Measurements from ENCODE around the gene MESP1. TPM values are rescaled to one million over a fixed set of nuclear protein-coding genes. Genes with fewer than 3 reads are reported as not detected.
A peak's percentile ranks its signal among the peaks of the same experiment; 100 is the strongest.

Gene MESP1
- total and polyA plus RNA-seq, 2 of the 13 experiments (the other 11 are each of a cell fraction or from before 2014, with no cell fraction given) = not detected

GRCh38 chr15:89776274-89777072 lies 25.4 kb upstream of the MESP1 start, which contains the start of gene MESP2 (continued):
- TF ChIP-seq HINFP (CRISPR knock-in tag; IDR thresholded peaks at IDR 0.05; ENCODE audit: low read depth) (peak; percentile 82; the same call in 1 of the 2 replicates), ZNF800 (CRISPR knock-in tag; IDR thresholded peaks at IDR 0.05) (peak; percentile 88; the same call in 1 of the 2 replicates), YEATS4 (CRISPR knock-in tag; IDR thresholded peaks at IDR 0.05; ENCODE audit: borderline replicate concordance) (no peak), ZSCAN20 (CRISPR knock-in tag; IDR thresholded peaks at IDR 0.05; ENCODE audit: borderline replicate concordance) (no peak), THAP11 (CRISPR knock-in tag; IDR thresholded peaks at IDR 0.05) (peak; percentile 32; the same call in 1 of the 2 replicates), SNAPC2 (CRISPR knock-in tag; IDR thresholded peaks at IDR 0.05) (no peak), ISX (CRISPR knock-in tag; conservative IDR thresholded peaks at IDR 0.05) (no peak), ZNF501 (CRISPR knock-in tag; IDR thresholded peaks at IDR 0.05) (peak; percentile 57; the same call in 1 of the 2 replicates), TRAFD1 (CRISPR knock-in tag; IDR thresholded peaks at IDR 0.05; ENCODE audit: borderline replicate concordance) (no peak), HHEX (CRISPR knock-in tag; IDR thresholded peaks at IDR 0.05) (no peak), ZNF772 (CRISPR knock-in tag; IDR thresholded peaks at IDR 0.05) (peak; percentile 76; the same call in 1 of the 2 replicates), JDP2 (CRISPR knock-in tag; IDR thresholded peaks at IDR 0.05; ENCODE audit: borderline replicate concordance) (no peak), ZNF432 (CRISPR knock-in tag; IDR thresholded peaks at IDR 0.05; ENCODE audit: borderline replicate concordance) (no peak), RFX1 (IDR thresholded peaks at IDR 0.05) (no peak), SPEN (CRISPR knock-in tag; IDR thresholded peaks at IDR 0.05; ENCODE audit: low read depth) (peak; percentile 88), GPN1 (CRISPR knock-in tag; IDR thresholded peaks at IDR 0.05; ENCODE audit: borderline replicate concordance) (no peak), RNF2 (conservative IDR thresholded peaks at IDR 0.05; ENCODE audit: low read depth) (peak; percentile 67; the same call in 1 of the 2 replicates), MIXL1 (CRISPR knock-in tag; IDR thresholded peaks at IDR 0.05) (no peak), NR0B2 (CRISPR knock-in tag; IDR thresholded peaks at IDR 0.05) (peak; percentile 94), ERF (CRISPR knock-in tag; IDR thresholded peaks at IDR 0.05) (peak; percentile 85), TBX2 (CRISPR knock-in tag; IDR thresholded peaks at IDR 0.05; ENCODE audit: borderline replicate concordance) (peak; percentile 86; the same call in 1 of the 2 replicates), ZFP41 (CRISPR knock-in tag; IDR thresholded peaks at IDR 0.05; ENCODE audit: borderline replicate concordance) (peak; percentile 93; the same call in 1 of the 2 replicates), RARA (CRISPR knock-in tag; IDR thresholded peaks at IDR 0.05) (no peak), ZIK1 (CRISPR knock-in tag; IDR thresholded peaks at IDR 0.05; ENCODE audit: borderline replicate concordance, low read depth) (peak; percentile 95), ZSCAN9 (CRISPR knock-in tag; IDR thresholded peaks at IDR 0.05; ENCODE audit: borderline replicate concordance) (peak; percentile 39; the same call in 1 of the 2 replicates)

Measured in HepG2 (cell line).